Right ventricle myocardium inferior (tissue), 1 donor: ENCODE results near the gene APBB2. TPM values are rescaled to one million over a fixed set of nuclear protein-coding genes. Genes with fewer than 3 reads are reported as not detected.

Experiments
- ATAC-seq: fragments of 200-7000 bp; cut with Tn5 transposase; one replicate; pipeline ENCODE4 v1.9.1; 2020; ENCODE audit warnings: mild to moderate bottlenecking, moderate library complexity
- DNase-seq: peaks from one replicate; pipeline ENCODE4 v3.0.0; 2021; ENCODE audit errors: missing footprints
- intact Hi-C: fragments of 100-400 bp; cut with DNase I; formaldehyde crosslinking; loops from one replicate; pipeline ENCODE4 v1.11.0; 2022
- total RNA-seq: library from RNA; stranded (reverse); fragmentation: NEBNext Ultra II Directional; extraction: Animal tissue kit (Norgen Biotek cat#: 25700); gene quantifications from one replicate; pipeline ENCODE4 v1.2.1, GENCODE V29; 2021
- donor health status: DM: no; HTN: yes; CAD: no; lungs with severe emphysema.

The APBB2 gene
- total RNA-seq, 1 donor from 2014 or later, result 23.8 TPM

- intact Hi-C loops, result no loop called here
- ATAC-seq (no peak), DNase-seq (no peak)
These were observed 13.8 kb downstream of the APBB2 start for GRCh38 chr4:41200486-41201017.

DNA sequence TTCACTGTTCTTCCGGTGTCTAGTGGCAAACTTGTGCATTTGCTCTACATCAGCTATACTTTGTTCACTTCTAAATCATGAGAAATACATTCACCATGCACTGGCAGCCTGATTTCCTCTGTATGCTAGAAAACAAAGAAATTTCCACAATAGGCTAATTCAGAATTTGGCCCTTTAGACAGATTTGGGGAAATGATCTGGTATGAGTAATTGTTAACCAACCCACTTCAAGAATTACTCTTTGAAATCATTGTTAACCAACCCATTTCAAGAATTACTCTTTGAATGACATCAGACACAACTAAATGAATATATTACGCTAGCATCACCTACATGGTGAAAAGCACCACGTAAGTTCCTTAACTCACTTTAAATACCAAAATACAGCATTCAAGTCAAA is 14.6 kb downstream of the APBB2 start:
- DNase-seq, result no peak
- ATAC-seq, result no peak
- intact Hi-C loops, result no loop called here

DNA sequence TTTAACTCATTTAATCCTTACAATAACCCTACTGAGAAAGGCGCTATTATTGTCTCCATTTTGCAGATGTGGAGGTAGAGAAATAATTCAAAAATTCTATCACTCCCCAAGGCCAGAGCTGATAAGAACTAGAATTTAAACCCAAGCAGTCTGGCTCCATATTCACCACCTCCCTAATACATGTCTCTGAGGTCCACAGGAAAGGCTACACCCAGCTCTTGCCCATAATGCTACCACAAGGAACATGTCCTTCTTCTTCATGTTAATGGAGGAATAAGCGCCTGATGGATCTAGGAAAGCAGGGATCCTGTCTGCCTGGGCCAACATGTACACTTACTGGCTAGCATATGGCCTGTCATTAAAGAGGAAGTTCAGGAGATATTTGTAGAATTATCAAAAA is 16.3 kb downstream of the APBB2 start:
- no peak for ATAC-seq
- no peak for DNase-seq
- intact Hi-C loops, result no loop called here

GRCh38 chr4:41197495-41197894 is 16.8 kb downstream of the APBB2 start:
- ATAC-seq (no peak), DNase-seq (no peak)
- intact Hi-C loops, result no loop called here

DNA sequence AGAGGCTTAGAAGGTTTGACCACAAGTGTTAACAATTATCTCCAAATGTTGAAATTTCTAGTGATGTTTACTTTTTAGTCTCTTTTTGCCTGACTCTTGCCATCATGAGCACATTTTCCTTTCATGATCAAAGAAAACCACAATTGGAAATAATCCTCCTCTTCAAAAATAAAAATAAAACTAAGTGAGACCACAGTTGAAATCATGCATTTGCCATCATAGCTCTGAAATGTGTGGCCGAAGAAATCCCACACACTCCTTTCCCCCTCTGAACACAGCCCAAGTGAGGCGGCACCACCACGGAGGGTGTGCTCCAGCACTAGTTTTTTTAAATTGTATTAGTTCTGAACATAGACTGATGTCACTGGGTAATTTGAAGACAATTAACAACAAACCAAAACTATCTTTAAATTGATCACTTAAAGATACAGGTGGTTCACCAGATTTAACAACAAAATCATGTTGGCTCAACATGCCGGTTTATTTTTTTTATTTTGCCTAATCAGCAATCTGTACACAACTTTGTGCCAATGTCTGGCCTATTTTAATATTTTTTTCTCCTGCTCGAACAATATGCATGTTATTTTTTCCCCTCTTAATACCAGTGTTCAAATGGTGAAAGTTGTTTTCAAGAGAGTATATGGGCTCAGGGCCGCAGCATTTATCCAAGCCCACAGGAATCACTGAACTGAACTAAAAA is 17.6 kb downstream of the APBB2 start:
- no peak for DNase-seq
- no peak for ATAC-seq
- intact Hi-C loops, result no loop called here

- ATAC-seq (no peak), DNase-seq (no peak)
- intact Hi-C loops, result no loop called here
These were observed 22.2 kb downstream of the APBB2 start for GRCh38 chr4:41192136-41192535.

- DNase-seq, result no peak
- no peak for ATAC-seq
- intact Hi-C loops, result no loop called here
These were observed 24.7 kb downstream of the APBB2 start for GRCh38 chr4:41189666-41190065.

DNA sequence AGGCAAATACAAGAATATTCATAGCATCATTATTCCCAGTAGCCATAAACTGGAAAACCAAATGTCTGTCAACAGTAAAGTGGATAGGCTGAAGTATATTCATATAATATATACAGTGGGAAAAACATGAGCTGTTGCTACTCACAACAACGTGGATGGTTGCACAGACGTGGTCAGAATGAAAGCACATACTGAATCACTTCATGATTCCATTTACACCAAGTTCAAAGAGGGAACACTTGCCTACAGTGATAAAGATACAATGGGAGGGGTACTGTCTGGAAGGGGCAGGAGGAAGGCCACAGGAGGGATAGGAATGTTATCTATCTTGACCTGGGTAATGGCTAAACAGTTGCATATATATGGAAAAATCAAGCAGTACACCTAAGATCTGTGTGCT is 25.3 kb downstream of the APBB2 start:
- DNase-seq, result no peak
- ATAC-seq, result no peak
- intact Hi-C loops, result no loop called here

- no peak for DNase-seq
- no peak for ATAC-seq
- intact Hi-C loops, result no loop called here
These were observed 28.4 kb downstream of the APBB2 start for GRCh38 chr4:41185614-41186592.

- intact Hi-C loops, result no loop called here
- ATAC-seq (no peak), DNase-seq (no peak)
These were observed 30.3 kb downstream of the APBB2 start for GRCh38 chr4:41184009-41184408.

DNA sequence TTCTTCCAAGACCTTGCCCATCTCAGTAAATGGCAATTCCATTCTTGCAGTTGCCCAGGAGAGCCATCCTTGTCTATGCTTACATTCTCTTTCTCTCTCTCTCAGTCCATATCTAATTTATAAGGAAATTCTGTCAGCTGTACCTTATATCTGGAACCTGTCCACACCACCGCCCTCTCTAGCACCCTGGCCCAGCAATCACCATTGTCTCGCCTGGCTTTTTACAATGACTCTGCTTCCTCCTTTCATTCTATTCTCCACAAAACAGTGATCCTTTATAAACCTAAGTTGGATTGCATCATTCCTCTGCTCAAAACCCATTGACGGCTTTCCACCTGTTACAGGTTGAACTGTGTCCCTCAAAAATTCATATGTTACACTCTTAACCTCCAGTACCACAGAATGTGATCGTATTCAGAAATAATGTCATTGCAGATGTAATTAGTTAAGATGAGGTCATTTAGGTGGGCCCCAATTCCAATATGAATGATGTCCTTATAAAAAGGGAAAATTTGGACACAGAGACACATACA is 31.3 kb downstream of the APBB2 start:
- no peak for DNase-seq
- no peak for ATAC-seq
- intact Hi-C loops, result no loop called here

DNA sequence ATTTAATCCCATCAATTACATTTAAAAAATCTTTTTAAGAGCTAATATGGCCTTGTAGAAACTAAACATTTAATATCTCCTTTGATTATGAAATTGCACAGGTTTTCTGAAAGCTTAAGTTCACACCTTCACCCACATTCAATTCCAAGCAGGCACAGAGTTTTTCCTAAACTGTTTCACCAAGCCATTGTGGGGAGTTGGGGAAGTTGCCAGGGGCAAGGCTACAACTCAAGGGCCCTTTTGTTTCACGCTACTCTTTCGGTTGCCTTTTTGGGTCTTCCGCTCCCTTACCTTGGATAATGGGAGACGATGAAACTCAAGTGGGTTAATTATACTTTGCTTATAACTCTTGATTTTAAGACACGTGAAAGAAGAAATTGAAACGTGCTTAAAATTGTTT is 33.3 kb downstream of the APBB2 start:
- ATAC-seq, result no peak
- no peak for DNase-seq
- intact Hi-C loops, result no loop called here

- intact Hi-C loops, result no loop called here
- no peak for DNase-seq
- no peak for ATAC-seq
These were observed 34.7 kb downstream of the APBB2 start for GRCh38 chr4:41179498-41180195.

- intact Hi-C loops, result no loop called here
- peak; percentile 84 for ATAC-seq
These were observed 35.7 kb downstream of the APBB2 start for GRCh38 chr4:41178372-41179370.

GRCh38 chr4:41177016-41177415 is 37.3 kb downstream of the APBB2 start:
- peak; percentile 42 for ATAC-seq
- DNase-seq, result no peak
- intact Hi-C loops, result no loop called here

More at GRCh38 chr4:41178372-41179370, 35.7 kb downstream of the APBB2 start:
- DNase-seq, result no peak

GRCh38 chr4:41176340-41176739 is 38.0 kb downstream of the APBB2 start:
- no peak for DNase-seq
- ATAC-seq, result no peak
- intact Hi-C loops, result no loop called here

DNA sequence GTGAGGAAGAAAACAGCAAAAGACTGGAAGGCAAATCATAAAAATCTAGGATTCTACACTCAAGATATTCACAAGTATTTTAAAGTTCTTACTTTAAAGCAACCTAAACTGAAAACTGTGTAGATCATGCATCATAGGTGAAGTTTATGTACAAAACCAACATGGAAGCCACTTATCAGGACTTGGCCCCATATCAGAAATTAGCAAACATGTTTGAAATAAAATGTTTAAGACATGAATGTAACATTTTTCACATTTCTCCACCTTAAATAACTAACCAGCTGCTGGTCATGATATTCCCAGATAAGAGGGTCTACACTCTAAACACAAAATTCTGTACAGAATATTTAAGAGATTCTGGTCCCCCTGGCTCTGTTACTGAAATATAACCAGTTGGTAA is 38.5 kb downstream of the APBB2 start:
- DNase-seq (no peak), ATAC-seq (no peak)
- intact Hi-C loops, result no loop called here

GRCh38 chr4:41174444-41174843 is 39.9 kb downstream of the APBB2 start:
- intact Hi-C loops, result no loop called here
- ATAC-seq (no peak), DNase-seq (no peak)
